ENCODE results near the gene LCP2.

The LCP2 gene

GRCh38 chr5:170327168-170327567 is 29.6 kb upstream of the LCP2 start:
- no peaks in the 10 kb centered on the region; the same call in 1 of the 2 replicates for H3K27me3 ChIP-seq
- H3K9me3 ChIP-seq: no peaks in the 10 kb centered on the region
- no peaks in the 10 kb centered on the region for H3K36me3 ChIP-seq
- H3K4me3 ChIP-seq (ENCODE audit: low read depth, low read length): no peak overlapping the region
- no peak for TF ChIP-seq CTCF (IDR thresholded peaks at IDR 0.05; ENCODE audit: low read depth, low read length)
- no peaks in the 10 kb centered on the region for H3K4me1 ChIP-seq
- no peak for DNase-seq

- DNase-seq: no peak
- TF ChIP-seq CTCF (IDR thresholded peaks at IDR 0.05; ENCODE audit: low read depth, low read length): no peak
- Histone ChIP-seq H3K36me3 (no peaks in the 10 kb centered on the region), H3K4me1 (no peaks in the 10 kb centered on the region), H3K9me3 (no peaks in the 10 kb centered on the region), H3K4me3 (ENCODE audit: low read depth, low read length) (no peak overlapping the region), H3K27me3 (peaks cover 3% of the 10 kb centered on the region; the same call in 1 of the 2 replicates)
Observed at GRCh38 chr5:170319301-170319700, 21.7 kb upstream of the LCP2 start.

GRCh38 chr5:170317499-170317898 is 19.9 kb upstream of the LCP2 start:
- Histone ChIP-seq H3K36me3 (no peaks in the 10 kb centered on the region), H3K27me3 (peaks cover 3% of the 10 kb centered on the region; the same call in 1 of the 2 replicates), H3K4me3 (ENCODE audit: low read depth, low read length) (no peak overlapping the region), H3K4me1 (no peaks in the 10 kb centered on the region), H3K9me3 (no peaks in the 10 kb centered on the region)
- TF ChIP-seq CTCF (IDR thresholded peaks at IDR 0.05; ENCODE audit: low read depth, low read length): no peak
- DNase-seq: no peak

GRCh38 chr5:170316937-170317336 is 19.4 kb upstream of the LCP2 start:
- Histone ChIP-seq H3K36me3 (no peaks in the 10 kb centered on the region), H3K4me1 (no peaks in the 10 kb centered on the region), H3K9me3 (no peaks in the 10 kb centered on the region), H3K4me3 (ENCODE audit: low read depth, low read length) (no peak overlapping the region), H3K27me3 (peaks cover 3% of the 10 kb centered on the region; the same call in 1 of the 2 replicates)
- DNase-seq: no peak
- no peak for TF ChIP-seq CTCF (IDR thresholded peaks at IDR 0.05; ENCODE audit: low read depth, low read length)

- Histone ChIP-seq H3K4me3 (ENCODE audit: low read depth, low read length) (no peak overlapping the region), H3K9me3 (no peaks in the 10 kb centered on the region), H3K4me1 (no peaks in the 10 kb centered on the region), H3K36me3 (no peaks in the 10 kb centered on the region), H3K27me3 (no peaks in the 10 kb centered on the region)
- TF ChIP-seq CTCF (IDR thresholded peaks at IDR 0.05; ENCODE audit: low read depth, low read length): no peak
- DNase-seq: no peak
Observed at GRCh38 chr5:170315154-170315553, 17.6 kb upstream of the LCP2 start.

- Histone ChIP-seq H3K4me3 (ENCODE audit: low read depth, low read length) (no peak overlapping the region), H3K27me3 (no peaks in the 10 kb centered on the region), H3K36me3 (no peaks in the 10 kb centered on the region), H3K9me3 (no peaks in the 10 kb centered on the region), H3K4me1 (no peaks in the 10 kb centered on the region)
- DNase-seq: no peak
- TF ChIP-seq CTCF (IDR thresholded peaks at IDR 0.05; ENCODE audit: low read depth, low read length): no peak
Observed at GRCh38 chr5:170314541-170315095, 17.0 kb upstream of the LCP2 start.
